Breast epithelium (tissue), 4 donors: ENCODE results near the gene PRKG1. TPM values are rescaled to one million over a fixed set of nuclear protein-coding genes. Genes with fewer than 3 reads are reported as not detected.

Experiments
- DNase-seq, 2 donors: peaks; one replicate each; pipeline ENCODE4 v3.0.0-alpha.2; 2019; ENCODE audit warnings: low spot score in 2 of 2
- H3K27ac ChIP-seq, 2 donors: fragments of 200-600 bp; sonication (generic) in 1 of 2; one replicate each; pipeline ENCODE4 v1.5.1; 2016 to 2019; ENCODE audit warnings: mild to moderate bottlenecking in 1 of 2
- H3K27me3 ChIP-seq, 2 donors: fragments of 200-600 bp; sonication (generic) in 1 of 2; one replicate each; pipeline versions ENCODE4 v1.5.1 to v1.6.0; 2017 to 2019; ENCODE audit warnings: control low read depth in 1 of 2, mild to moderate bottlenecking in 1 of 2
- H3K36me3 ChIP-seq: fragments of 200-600 bp; one replicate; pipeline ENCODE4 v1.5.1; 2019
- H3K4me1 ChIP-seq, 2 donors: fragments of 200-600 bp; sonication (generic); one replicate each; pipeline ENCODE4 v1.5.1; 2016 to 2019; ENCODE audit warnings: control low read depth in 1 of 2
- H3K4me3 ChIP-seq, 3 donors: fragments of 200-600 bp; sonication (generic); 1 replicate in 2 of 3; 2 replicates in 1 of 3; pipeline ENCODE4 v1.5.1; 2016 to 2019; ENCODE audit warnings: mild to moderate bottlenecking in 3 of 3, moderate library complexity in 2 of 3
- H3K9me3 ChIP-seq, 2 donors: fragments of 200-600 bp; sonication (generic) in 1 of 2; one replicate each; pipeline ENCODE4 v1.5.1; 2016 to 2019; ENCODE audit warnings: control low read depth in 1 of 2
- CTCF ChIP-seq, 3 donors: fragments of 450-650 bp; IDR thresholded peaks; one replicate each; pipeline ENCODE4 v1.5.1; 2016 to 2017; ENCODE audit warnings: antibody characterized with exemption in 3 of 3, mild to moderate bottlenecking in 3 of 3, moderate library complexity in 3 of 3
- POLR2A ChIP-seq: fragments of 450-650 bp; IDR thresholded peaks from one replicate; pipeline ENCODE4 v1.6.1; 2016; ENCODE audit warnings: antibody characterized with exemption, mild to moderate bottlenecking, moderate library complexity
- POLR2AphosphoS5 ChIP-seq, 3 donors: sonication (generic); formaldehyde crosslinking; IDR thresholded peaks; one replicate each; pipeline ENCODE4 v1.6.1; 2017; ENCODE audit warnings: antibody characterized with exemption in 3 of 3
- intact Hi-C: fragments of 100-400 bp; cut with DNase I; formaldehyde crosslinking; loops from one replicate; pipeline ENCODE4 v1.15.1; 2023; ENCODE audit warnings: low total_unique reads
- total RNA-seq, 3 donors: library from RNA; depleted of rRNA; stranded (reverse); fragments of >200 nt; gene quantifications; one replicate each; pipeline ENCODE4 v1.1.0, GENCODE V29; 2016

Gene PRKG1
- total RNA-seq, 3 donors from 2014 or later: 10.9 to 36.9 (median 19.7) TPM

- Histone ChIP-seq H3K4me3 (no peak overlapping the region), H3K36me3 (no peaks in the 10 kb centered on the region), H3K27ac (no peak overlapping the region), H3K9me3 (no peaks in the 10 kb centered on the region), H3K4me1 (no peaks in the 10 kb centered on the region), H3K27me3 (no peaks in the 10 kb centered on the region)
- intact Hi-C loops: no loop called here
- DNase-seq: no peak
- TF ChIP-seq POLR2AphosphoS5 (IDR thresholded peaks at IDR 0.05) (no peak), CTCF (IDR thresholded peaks at IDR 0.05) (no peak), POLR2A (no peak)
Observed at GRCh38 chr10:51802030-51802429, 727.7 kb downstream of the PRKG1 start.

- H3K4me3 ChIP-seq: no peak overlapping the region
- no peaks in the 10 kb centered on the region for H3K4me1 ChIP-seq
- no peak for DNase-seq
- intact Hi-C loops: no loop called here
- H3K27me3 ChIP-seq: no peaks in the 10 kb centered on the region
- no peak overlapping the region for H3K27ac ChIP-seq
- no peaks in the 10 kb centered on the region for H3K36me3 ChIP-seq
- H3K9me3 ChIP-seq: no peaks in the 10 kb centered on the region
- TF ChIP-seq POLR2A: no peak
- TF ChIP-seq POLR2AphosphoS5 (IDR thresholded peaks at IDR 0.05): no peak
- TF ChIP-seq CTCF (IDR thresholded peaks at IDR 0.05): no peak
Observed at GRCh38 chr10:51804866-51805265, 730.6 kb downstream of the PRKG1 start.

DNA sequence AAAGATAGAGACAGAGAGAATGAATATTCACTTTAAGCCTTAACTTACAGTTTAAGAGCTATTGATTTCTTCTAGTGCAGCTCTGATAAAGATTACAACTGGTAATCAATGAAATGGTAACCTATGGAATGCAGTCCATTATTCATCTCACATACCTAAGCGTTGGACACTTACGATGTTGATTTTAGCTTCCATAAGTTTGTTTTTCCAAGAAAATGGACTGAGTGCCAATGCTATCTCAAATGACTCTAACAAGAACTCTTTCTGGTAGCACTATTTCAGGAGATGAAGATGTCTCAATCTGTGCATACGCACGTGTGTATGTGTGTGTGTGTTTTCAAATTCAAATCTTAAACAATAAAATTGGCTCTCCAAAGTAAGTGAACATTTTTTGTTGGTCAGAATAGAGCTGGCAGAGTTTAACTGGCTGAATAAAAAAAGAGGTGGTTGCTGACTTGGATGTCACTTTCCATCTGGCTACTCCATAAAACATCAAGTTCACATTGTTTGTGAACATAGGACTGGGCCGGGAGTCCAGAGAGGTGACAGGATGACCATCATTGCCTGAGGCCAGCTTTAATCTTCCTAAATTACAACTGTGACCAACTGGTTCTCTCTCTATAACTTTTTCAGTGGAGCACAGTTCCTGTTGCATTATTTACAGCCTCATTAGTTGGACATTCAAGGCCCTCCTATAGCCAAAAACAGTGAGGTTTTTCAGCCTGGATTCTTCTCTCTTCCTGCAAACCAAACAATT, 732.0 kb downstream of the PRKG1 start:
- no peaks in the 10 kb centered on the region for H3K4me1 ChIP-seq
- TF ChIP-seq POLR2A (no peak), CTCF (IDR thresholded peaks at IDR 0.05) (no peak), POLR2AphosphoS5 (IDR thresholded peaks at IDR 0.05) (no peak)
- H3K36me3 ChIP-seq: no peaks in the 10 kb centered on the region
- H3K9me3 ChIP-seq: no peaks in the 10 kb centered on the region
- intact Hi-C loops: no loop called here
- DNase-seq: no peak
- no peaks in the 10 kb centered on the region for H3K27me3 ChIP-seq
- H3K4me3 ChIP-seq: no peak overlapping the region
- no peak overlapping the region for H3K27ac ChIP-seq

DNA sequence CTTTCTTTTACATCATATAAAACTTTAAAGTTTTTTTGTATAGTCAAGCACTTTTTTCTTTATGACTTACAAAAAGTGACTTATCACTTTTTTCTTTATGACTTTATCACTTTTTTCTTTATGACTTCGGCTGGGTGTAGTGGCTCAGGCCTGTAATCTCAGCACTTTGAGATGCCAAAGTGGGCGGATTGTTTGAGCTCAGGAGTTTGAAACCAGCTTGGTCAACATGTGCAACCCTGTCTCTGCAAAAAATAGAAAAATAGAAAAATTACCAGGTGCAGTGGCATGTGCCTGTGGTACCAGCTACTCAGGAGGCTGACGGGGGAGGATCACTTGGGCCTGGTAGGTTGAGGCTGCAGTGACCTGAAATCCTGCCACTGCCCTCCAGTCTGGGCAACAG, 733.9 kb downstream of the PRKG1 start:
- TF ChIP-seq CTCF (IDR thresholded peaks at IDR 0.05) (no peak), POLR2AphosphoS5 (IDR thresholded peaks at IDR 0.05) (no peak), POLR2A (no peak)
- Histone ChIP-seq H3K9me3 (no peaks in the 10 kb centered on the region), H3K27me3 (no peaks in the 10 kb centered on the region), H3K4me1 (no peaks in the 10 kb centered on the region), H3K27ac (no peak overlapping the region), H3K36me3 (no peaks in the 10 kb centered on the region), H3K4me3 (no peak overlapping the region)
- no peak for DNase-seq
- intact Hi-C loops: no loop called here

- Histone ChIP-seq H3K27ac (no peak overlapping the region), H3K9me3 (no peaks in the 10 kb centered on the region), H3K36me3 (no peaks in the 10 kb centered on the region), H3K4me3 (no peak overlapping the region), H3K4me1 (no peaks in the 10 kb centered on the region), H3K27me3 (no peaks in the 10 kb centered on the region)
- no peak for DNase-seq
- intact Hi-C loops: no loop called here
- TF ChIP-seq CTCF (IDR thresholded peaks at IDR 0.05) (no peak), POLR2AphosphoS5 (IDR thresholded peaks at IDR 0.05) (no peak), POLR2A (no peak)
Observed at GRCh38 chr10:51815723-51816122, 741.4 kb downstream of the PRKG1 start.
